Measurements from ENCODE around the gene TXNDC17. TPM values are rescaled to one million over a fixed set of nuclear protein-coding genes. Genes with fewer than 3 reads are reported as not detected.

The TXNDC17 gene
- total and polyA plus RNA-seq, 2 of the 13 experiments (the other 11 are each of a cell fraction or from before 2014, with no cell fraction given): 188 to 266 TPM

- H3K27ac ChIP-seq (ENCODE audit: extremely low read length, insufficient read depth, low read length): no peak overlapping the region
- peak overlapping the region; percentile 6; the same call in 1 of the 2 replicates for H3K9ac ChIP-seq (ENCODE audit: insufficient read depth, low read depth, low read length)
- in situ Hi-C loops (cut with HindIII; ENCODE audit: extremely low pct_ligation_motif_present, low pct_unique_long_range_greater_than_20kb): loop anchor here (5.0 to 10.0 kb wide), 3 partner anchors 46 to 349 kb away; partner anchors contain the start of genes RNASEK, SLC13A5 and TEKT1
- no peaks in the 10 kb centered on the region for H4K20me1 ChIP-seq (ENCODE audit: insufficient read depth, low read length)
- H3K9me3 ChIP-seq (ENCODE audit: low read length): no peaks in the 10 kb centered on the region
- FAIRE-seq: peak; percentile 87
- intact Hi-C loops (cut with micrococcal nuclease; ENCODE audit: unreplicated experiment): loop anchor here (1.0 to 2.0 kb wide), 4 partner anchors 17 to 177 kb away; no protein-coding TSS in a partner anchor
- no peaks in the 10 kb centered on the region for H3K36me3 ChIP-seq (replicated peaks in 1 of 2; ENCODE audit: control insufficient read depth in 1 of 2, insufficient read depth in 2 of 2, low read length in 2 of 2)
- no TSS peak for BruUV-seq (replicated peaks)
- H3K4me1 ChIP-seq (ENCODE audit: insufficient read depth, low read length): peaks cover 46% of the 10 kb centered on the region
- no peak overlapping the region for H2AFZ ChIP-seq (ENCODE audit: low read length)
- WGBS (ENCODE audit: low lambda C conversion rate): 34% methylated on average over 5 of the region's 9 CpGs
- ChIA-PET POLR2A (interaction anchor here (1.3 to 4.3 kb wide), 5 partner anchors 11 to 48 kb away, joined by 3 to 33 read pairs (median 16); partner anchors contain the start of gene SLC13A5), CTCF (ENCODE audit: low intra/inter-chr PET ratio, low total read pairs) (interaction anchor here (0.7 to 3.0 kb wide), 7 partner anchors 35 to 339 kb away, joined by 3 to 52 read pairs (median 5); partner anchors contain the start of gene SLC13A5)
- DNase-seq (ENCODE audit: low spot score): peak; percentile 78
- H3K27me3 ChIP-seq (ENCODE audit: control insufficient read depth in 1 of 2, insufficient read depth in 2 of 2, low read length in 2 of 2): no peaks in the 10 kb centered on the region
- no peaks in the 10 kb centered on the region for H3K79me2 ChIP-seq (ENCODE audit: insufficient read depth, low read length)
- peak; percentile 94 for ATAC-seq
- H3K4me3 ChIP-seq (replicated peaks in 1 of 3; ENCODE audit: insufficient read depth in 1 of 3, low read depth in 2 of 3, low read length in 3 of 3): no peak overlapping the region
- H3K4me2 ChIP-seq (ENCODE audit: low read depth, low read length): peak overlapping the region; percentile 53
- no peak for TF ChIP-seq CBX2 (IDR thresholded peaks at IDR 0.05; ENCODE audit: low read depth, low read length)
- no peak for TF ChIP-seq CBX2 (CRISPR knock-in tag; IDR thresholded peaks at IDR 0.05; ENCODE audit: low read depth)
- peak; percentile 70; the same call in 1 of the 2 replicates for TF ChIP-seq ZNF317 (CRISPR knock-in tag; IDR thresholded peaks at IDR 0.05)
- TF ChIP-seq, protein P1, sequence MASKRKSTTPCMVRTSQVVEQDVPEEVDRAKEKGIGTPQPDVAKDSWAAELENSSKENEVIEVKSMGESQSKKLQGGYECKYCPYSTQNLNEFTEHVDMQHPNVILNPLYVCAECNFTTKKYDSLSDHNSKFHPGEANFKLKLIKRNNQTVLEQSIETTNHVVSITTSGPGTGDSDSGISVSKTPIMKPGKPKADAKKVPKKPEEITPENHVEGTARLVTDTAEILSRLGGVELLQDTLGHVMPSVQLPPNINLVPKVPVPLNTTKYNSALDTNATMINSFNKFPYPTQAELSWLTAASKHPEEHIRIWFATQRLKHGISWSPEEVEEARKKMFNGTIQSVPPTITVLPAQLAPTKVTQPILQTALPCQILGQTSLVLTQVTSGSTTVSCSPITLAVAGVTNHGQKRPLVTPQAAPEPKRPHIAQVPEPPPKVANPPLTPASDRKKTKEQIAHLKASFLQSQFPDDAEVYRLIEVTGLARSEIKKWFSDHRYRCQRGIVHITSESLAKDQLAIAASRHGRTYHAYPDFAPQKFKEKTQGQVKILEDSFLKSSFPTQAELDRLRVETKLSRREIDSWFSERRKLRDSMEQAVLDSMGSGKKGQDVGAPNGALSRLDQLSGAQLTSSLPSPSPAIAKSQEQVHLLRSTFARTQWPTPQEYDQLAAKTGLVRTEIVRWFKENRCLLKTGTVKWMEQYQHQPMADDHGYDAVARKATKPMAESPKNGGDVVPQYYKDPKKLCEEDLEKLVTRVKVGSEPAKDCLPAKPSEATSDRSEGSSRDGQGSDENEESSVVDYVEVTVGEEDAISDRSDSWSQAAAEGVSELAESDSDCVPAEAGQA (IDR thresholded peaks at IDR 0.05; ENCODE audit: low read depth): no peak
- TF ChIP-seq, protein P1 (CRISPR knock-in tag; IDR thresholded peaks at IDR 0.05; ENCODE audit: borderline replicate concordance): no peak
- TF ChIP-seq ZNF710 (CRISPR knock-in tag; IDR thresholded peaks at IDR 0.05; ENCODE audit: borderline replicate concordance): peak; percentile 63; the same call in 1 of the 2 replicates
- TF ChIP-seq, protein P2, sequence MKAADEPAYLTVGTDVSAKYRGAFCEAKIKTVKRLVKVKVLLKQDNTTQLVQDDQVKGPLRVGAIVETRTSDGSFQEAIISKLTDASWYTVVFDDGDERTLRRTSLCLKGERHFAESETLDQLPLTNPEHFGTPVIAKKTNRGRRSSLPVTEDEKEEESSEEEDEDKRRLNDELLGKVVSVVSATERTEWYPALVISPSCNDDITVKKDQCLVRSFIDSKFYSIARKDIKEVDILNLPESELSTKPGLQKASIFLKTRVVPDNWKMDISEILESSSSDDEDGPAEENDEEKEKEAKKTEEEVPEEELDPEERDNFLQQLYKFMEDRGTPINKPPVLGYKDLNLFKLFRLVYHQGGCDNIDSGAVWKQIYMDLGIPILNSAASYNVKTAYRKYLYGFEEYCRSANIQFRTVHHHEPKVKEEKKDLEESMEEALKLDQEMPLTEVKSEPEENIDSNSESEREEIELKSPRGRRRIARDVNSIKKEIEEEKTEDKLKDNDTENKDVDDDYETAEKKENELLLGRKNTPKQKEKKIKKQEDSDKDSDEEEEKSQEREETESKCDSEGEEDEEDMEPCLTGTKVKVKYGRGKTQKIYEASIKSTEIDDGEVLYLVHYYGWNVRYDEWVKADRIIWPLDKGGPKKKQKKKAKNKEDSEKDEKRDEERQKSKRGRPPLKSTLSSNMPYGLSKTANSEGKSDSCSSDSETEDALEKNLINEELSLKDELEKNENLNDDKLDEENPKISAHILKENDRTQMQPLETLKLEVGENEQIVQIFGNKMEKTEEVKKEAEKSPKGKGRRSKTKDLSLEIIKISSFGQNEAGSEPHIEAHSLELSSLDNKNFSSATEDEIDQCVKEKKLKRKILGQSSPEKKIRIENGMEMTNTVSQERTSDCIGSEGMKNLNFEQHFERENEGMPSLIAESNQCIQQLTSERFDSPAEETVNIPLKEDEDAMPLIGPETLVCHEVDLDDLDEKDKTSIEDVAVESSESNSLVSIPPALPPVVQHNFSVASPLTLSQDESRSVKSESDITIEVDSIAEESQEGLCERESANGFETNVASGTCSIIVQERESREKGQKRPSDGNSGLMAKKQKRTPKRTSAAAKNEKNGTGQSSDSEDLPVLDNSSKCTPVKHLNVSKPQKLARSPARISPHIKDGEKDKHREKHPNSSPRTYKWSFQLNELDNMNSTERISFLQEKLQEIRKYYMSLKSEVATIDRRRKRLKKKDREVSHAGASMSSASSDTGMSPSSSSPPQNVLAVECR (CRISPR knock-in tag; IDR thresholded peaks at IDR 0.05; ENCODE audit: borderline replicate concordance): peak; percentile 42; the same call in 1 of the 2 replicates
- TF ChIP-seq ZSCAN21 (CRISPR knock-in tag; IDR thresholded peaks at IDR 0.05; ENCODE audit: borderline replicate concordance): peak; percentile 45; the same call in 1 of the 2 replicates
Observed at GRCh38 chr17:6666077-6666521, 25.2 kb downstream of the TXNDC17 start.

All from HepG2 (cell line).